GM18502 (cell line): ENCODE data around the gene INKA2.

ENCODE experiments used
- ATAC-seq: cut with Tn5 transposase; IDR thresholded peaks from one replicate; pipeline ENCODE4 v1.9.1; 2021; ENCODE audit warnings: mild to moderate bottlenecking; ENCODE audit not compliant: unreplicated experiment, poor library complexity

Gene INKA2

DNA sequence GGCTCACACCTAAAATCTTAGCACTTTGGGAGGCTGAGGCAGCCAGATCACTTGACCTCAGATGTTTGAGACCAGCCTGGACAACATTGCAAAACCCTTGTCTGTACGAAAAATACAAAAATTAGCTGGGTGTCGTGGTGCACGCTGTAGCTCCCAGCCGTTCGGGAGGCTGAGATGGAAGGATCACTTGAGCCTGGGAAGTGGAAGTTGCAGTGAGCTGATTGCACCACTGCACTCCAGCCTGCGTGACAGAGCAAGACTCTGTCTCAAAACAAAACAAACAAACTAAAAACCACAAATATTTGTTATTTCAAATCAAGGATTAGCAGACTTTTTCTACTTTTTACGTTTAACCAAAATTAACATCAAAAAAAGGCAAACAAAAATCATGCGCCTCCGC is 31.3 kb downstream of the INKA2 start:
- no peak for ATAC-seq

DNA sequence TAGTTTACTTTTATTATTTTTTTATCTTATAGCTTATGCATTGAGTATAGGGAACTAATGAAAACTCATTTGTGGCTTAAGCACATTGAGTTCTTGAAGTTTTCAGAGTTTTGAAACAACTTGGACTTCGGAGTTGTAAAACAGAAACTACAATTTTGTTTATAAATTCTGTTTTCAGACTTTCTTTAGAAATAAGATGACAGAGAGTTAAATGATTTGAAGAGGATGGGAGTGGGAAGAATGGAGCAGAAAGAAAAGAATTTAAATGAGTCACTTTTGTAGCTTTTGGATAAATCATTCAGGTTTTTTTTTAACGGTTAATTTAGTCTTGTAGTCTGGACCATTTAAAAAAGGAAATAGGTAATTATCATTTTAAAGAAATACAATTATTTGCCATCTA is 32.3 kb downstream of the INKA2 start:
- no peak for ATAC-seq

GRCh38 chr1:111705841-111706240 is 33.4 kb downstream of the INKA2 start:
- no peak for ATAC-seq

GRCh38 chr1:111704776-111705175 is 34.4 kb downstream of the INKA2 start:
- ATAC-seq, result no peak

- no peak for ATAC-seq
These were observed 35.0 kb downstream of the INKA2 start for GRCh38 chr1:111704240-111704639.

DNA sequence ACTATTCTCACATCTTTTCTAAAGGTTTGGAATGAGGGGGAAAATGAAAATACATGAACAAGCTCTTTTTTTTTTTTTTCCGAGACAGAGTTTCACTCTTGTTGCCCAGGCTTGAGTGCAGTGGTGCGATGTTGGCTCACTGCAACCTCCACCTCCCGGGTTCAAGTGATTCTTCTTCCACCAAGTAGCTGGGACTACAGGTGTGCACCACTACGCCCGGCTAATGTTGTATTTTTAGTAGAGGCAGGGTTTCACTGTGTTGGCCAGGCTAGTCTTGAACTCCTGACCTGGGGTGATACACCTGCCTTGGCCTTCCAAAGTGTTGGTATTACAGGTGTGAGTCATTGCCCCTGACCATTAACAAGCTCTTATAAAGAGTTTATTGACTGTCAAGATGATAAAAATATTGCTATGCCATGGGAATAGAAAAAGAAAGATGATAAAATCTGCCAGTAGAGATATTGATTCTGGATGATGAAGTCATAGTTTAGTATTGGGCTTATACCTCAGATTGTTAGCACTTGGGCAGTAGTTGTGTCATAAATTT is 36.6 kb downstream of the INKA2 start:
- no peak for ATAC-seq

- no peak for ATAC-seq
These were observed 39.9 kb downstream of the INKA2 start for GRCh38 chr1:111699268-111699667.

DNA sequence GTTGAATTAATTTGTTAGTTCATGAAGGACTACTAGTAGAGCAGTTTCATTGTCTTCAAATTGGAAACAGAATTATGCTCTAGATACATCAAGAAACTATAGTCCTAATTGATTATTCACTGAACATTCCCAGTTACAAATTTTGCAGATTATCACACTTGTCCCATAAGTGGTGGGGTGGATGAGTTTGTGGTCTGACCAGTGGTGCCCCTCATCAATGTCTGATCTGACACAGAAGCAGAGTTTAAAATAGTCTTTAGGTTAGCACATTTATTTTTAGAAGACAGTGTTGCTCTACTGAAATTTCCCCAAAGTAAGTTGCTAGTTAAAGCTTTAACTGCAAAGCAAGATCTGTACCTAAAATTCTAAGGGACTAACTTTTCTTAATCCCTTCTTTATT is 42.9 kb downstream of the INKA2 start:
- ATAC-seq, result no peak

- ATAC-seq, result no peak
These were observed 43.4 kb downstream of the INKA2 start for GRCh38 chr1:111695801-111696200.

DNA sequence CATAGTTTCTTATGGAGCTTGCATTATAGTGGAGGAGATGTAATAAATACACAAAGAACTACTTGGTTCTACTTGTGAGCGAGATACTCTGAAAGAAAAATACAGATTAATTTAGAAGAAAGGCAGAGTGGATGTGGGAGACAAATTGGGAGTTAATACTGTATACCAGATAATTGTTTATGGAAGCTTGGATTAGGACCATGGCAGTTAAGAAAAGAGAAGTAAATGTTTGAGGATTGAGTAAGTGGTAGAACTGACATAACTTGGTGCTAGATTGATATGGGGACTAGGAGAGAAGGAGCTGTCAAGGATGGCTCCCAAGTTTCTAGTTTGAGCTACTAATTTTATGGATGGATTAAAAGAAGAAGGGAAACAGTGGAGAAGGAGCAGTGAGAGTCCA is 47.3 kb downstream of the INKA2 start:
- ATAC-seq, result no peak

DNA sequence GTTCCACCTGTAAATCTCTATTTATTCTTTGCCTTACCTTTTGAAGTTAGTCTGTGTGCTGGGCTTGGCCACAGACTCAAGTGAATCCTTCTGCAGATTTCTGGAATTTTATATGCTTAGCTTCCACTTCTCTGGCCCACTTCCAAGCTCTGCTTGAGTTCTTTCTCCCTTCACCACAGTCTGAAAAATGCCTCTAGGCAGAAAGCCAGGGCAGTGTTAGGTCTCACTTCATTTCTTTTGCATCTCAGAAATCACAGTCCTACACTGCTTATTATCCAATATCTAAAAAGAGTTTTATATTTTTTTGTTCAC is 48.9 kb downstream of the INKA2 start:
- no peak for ATAC-seq
